ENCODE data around the gene CCDC148.

The CCDC148 gene

DNA sequence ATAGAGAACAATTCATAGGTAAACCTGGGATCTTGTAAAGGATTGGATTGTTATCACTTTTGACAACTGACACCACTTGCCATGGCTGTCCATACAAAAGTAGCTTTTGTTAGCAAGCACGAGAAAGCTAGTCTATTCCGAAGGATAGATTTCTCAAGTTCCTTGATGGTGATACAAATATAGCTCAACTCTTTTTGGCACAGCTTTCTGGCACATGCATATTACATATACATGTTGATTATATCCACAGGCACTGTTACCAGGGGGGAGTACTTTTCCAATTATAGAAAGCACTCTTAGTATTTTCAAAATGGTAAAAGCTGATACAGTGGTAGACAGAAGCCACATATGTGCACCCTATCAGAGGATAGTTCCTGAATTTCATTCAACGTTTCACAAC lies 186.0 kb downstream of the CCDC148 start:
- H3K4me3 ChIP-seq (ENCODE audit: low read depth, low read length) = no peak overlapping the region
- TF ChIP-seq, protein P1, sequence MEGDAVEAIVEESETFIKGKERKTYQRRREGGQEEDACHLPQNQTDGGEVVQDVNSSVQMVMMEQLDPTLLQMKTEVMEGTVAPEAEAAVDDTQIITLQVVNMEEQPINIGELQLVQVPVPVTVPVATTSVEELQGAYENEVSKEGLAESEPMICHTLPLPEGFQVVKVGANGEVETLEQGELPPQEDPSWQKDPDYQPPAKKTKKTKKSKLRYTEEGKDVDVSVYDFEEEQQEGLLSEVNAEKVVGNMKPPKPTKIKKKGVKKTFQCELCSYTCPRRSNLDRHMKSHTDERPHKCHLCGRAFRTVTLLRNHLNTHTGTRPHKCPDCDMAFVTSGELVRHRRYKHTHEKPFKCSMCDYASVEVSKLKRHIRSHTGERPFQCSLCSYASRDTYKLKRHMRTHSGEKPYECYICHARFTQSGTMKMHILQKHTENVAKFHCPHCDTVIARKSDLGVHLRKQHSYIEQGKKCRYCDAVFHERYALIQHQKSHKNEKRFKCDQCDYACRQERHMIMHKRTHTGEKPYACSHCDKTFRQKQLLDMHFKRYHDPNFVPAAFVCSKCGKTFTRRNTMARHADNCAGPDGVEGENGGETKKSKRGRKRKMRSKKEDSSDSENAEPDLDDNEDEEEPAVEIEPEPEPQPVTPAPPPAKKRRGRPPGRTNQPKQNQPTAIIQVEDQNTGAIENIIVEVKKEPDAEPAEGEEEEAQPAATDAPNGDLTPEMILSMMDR (IDR thresholded peaks at IDR 0.05; ENCODE audit: low read depth, low read length) = no peak
- TF ChIP-seq MYC (IDR thresholded peaks at IDR 0.05; ENCODE audit: low read depth, low read length) = no peak
- TF ChIP-seq, protein P2, sequence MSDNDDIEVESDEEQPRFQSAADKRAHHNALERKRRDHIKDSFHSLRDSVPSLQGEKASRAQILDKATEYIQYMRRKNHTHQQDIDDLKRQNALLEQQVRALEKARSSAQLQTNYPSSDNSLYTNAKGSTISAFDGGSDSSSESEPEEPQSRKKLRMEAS (IDR thresholded peaks at IDR 0.05; ENCODE audit: low read depth, low read length) = no peak
- TF ChIP-seq POLR2A (IDR thresholded peaks at IDR 0.05; ENCODE audit: extremely low read depth, insufficient read length) = no peak
- no peak for DNase-seq (ENCODE audit: low read depth)

DNA sequence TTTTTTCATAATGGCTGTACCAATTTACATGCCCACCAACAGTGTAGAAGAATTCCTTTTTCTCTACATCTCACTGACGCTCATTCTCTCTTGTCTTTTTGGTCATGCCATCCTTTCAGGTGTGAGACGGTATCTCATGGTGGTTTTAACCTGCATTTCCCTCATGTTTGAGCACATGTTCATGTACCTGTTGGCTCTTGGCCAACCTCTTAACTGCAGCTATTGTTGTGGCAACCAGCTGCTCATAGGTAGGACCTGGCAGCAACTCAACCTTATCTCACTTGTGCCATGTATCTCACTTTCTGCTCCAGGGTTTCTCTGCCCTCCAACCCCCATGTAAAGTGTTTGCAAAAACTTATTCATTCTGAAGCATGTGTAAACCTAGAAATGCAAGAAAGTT lies 187.4 kb downstream of the CCDC148 start:
- TF ChIP-seq POLR2A (IDR thresholded peaks at IDR 0.05; ENCODE audit: extremely low read depth, insufficient read length) = no peak
- TF ChIP-seq, protein P2 (IDR thresholded peaks at IDR 0.05; ENCODE audit: low read depth, low read length) = no peak
- TF ChIP-seq MYC (IDR thresholded peaks at IDR 0.05; ENCODE audit: low read depth, low read length) = no peak
- TF ChIP-seq, protein P1 (IDR thresholded peaks at IDR 0.05; ENCODE audit: low read depth, low read length) = no peak
- no peak for DNase-seq (ENCODE audit: low read depth)
- no peak overlapping the region for H3K4me3 ChIP-seq (ENCODE audit: low read depth, low read length)

DNA sequence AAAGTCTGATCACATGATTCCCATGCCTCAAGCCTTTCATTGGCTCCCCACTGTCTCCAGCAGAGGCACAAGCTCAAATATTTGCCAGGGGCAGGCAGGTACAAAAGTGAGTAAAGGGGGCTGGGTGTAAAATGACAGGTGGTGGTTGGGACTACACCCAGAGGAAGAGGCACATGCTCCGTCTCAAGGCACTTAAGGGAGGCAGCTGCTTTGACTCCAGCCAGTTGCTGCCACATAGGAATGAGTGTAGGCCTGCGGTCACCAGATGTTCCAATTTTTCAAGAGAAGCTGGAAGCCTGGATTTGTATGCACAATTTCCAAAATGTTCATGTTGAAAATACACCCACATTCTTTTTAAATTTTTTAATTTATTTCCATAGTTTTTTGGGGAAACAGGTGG lies 190.4 kb downstream of the CCDC148 start:
- no peak for DNase-seq (ENCODE audit: low read depth)
- no peak overlapping the region for H3K4me3 ChIP-seq (ENCODE audit: low read depth, low read length)
- TF ChIP-seq, protein P2 (IDR thresholded peaks at IDR 0.05; ENCODE audit: low read depth, low read length) = no peak
- TF ChIP-seq MYC (IDR thresholded peaks at IDR 0.05; ENCODE audit: low read depth, low read length) (no peak), POLR2A (IDR thresholded peaks at IDR 0.05; ENCODE audit: extremely low read depth, insufficient read length) (no peak)
- TF ChIP-seq, protein P1 (IDR thresholded peaks at IDR 0.05; ENCODE audit: low read depth, low read length) = no peak

DNA sequence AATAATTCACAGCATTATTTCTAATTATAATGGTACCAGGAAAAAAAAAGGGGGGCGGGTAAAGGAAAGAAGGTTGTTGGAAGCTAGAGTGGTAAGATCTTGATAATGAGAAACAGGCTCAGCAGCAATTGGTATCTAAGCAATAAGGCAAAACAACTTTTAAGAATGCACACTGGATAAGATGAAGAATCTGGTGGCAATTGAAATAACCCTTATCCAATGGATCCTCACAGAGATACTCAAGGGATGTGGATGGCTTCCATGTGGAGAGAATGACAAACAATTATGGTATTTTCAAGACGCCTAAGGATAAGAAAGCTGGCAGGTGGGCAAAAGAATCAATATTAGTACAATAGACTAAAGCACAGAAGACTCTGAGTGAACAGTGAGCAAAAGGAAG lies 201.3 kb downstream of the CCDC148 start:
- no peak for TF ChIP-seq POLR2A (IDR thresholded peaks at IDR 0.05; ENCODE audit: extremely low read depth, insufficient read length)
- TF ChIP-seq, protein P1 (IDR thresholded peaks at IDR 0.05; ENCODE audit: low read depth, low read length) = no peak
- TF ChIP-seq, protein P2 (IDR thresholded peaks at IDR 0.05; ENCODE audit: low read depth, low read length) = no peak
- no peak overlapping the region for H3K4me3 ChIP-seq (ENCODE audit: low read depth, low read length)
- no peak for DNase-seq (ENCODE audit: low read depth)

DNA sequence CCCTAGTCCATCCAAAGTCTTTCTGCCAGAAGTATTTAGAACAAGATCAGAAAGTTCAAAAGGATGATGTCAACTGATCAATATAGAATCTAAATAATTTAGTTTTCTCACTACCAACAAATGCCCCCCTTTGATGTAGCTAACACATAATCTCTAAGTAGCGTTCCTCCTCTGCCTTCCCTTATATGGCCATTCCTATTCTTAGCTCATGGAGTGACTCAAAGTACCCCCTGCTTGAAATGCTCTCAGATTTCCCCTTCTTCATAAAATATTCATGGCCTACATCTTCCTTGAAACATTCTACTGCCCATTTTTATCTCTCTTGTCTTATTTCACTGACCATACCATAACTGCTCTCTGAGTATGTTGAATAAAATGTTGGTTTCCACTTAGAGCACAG lies 203.4 kb downstream of the CCDC148 start:
- DNase-seq (ENCODE audit: low read depth) = no peak
- no peak for TF ChIP-seq POLR2A (IDR thresholded peaks at IDR 0.05; ENCODE audit: extremely low read depth, insufficient read length)
- TF ChIP-seq, protein P1 (IDR thresholded peaks at IDR 0.05; ENCODE audit: low read depth, low read length) = no peak
- TF ChIP-seq MYC (IDR thresholded peaks at IDR 0.05; ENCODE audit: low read depth, low read length) = no peak
- TF ChIP-seq, protein P2 (IDR thresholded peaks at IDR 0.05; ENCODE audit: low read depth, low read length) = no peak
- H3K4me3 ChIP-seq (ENCODE audit: low read depth, low read length) = no peak overlapping the region

DNA sequence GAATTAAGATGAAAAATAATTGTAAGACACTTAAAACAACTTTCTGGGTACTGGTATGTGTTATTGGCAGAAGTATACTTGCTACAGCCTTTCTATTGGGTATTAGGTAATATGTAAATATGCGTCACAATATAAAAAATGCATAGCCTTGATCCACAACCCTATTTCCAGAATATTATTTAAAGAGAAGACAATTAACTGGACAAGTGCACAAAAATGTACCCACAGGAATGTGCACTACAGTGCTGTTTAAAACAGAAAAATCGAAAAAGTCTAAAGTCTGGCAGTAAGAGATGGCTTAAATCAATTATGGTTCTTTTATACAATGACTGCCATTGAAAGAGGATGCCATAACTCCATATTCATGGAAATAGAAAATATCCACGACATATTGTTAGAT lies 205.2 kb downstream of the CCDC148 start:
- no peak for DNase-seq (ENCODE audit: low read depth)
- H3K4me3 ChIP-seq (ENCODE audit: low read depth, low read length) = no peak overlapping the region
- TF ChIP-seq, protein P1 (IDR thresholded peaks at IDR 0.05; ENCODE audit: low read depth, low read length) = no peak
- TF ChIP-seq, protein P2 (IDR thresholded peaks at IDR 0.05; ENCODE audit: low read depth, low read length) = no peak
- TF ChIP-seq POLR2A (IDR thresholded peaks at IDR 0.05; ENCODE audit: extremely low read depth, insufficient read length) (no peak), MYC (IDR thresholded peaks at IDR 0.05; ENCODE audit: low read depth, low read length) (no peak)

Data from NB4 (cell line).